Measurements from ENCODE around the gene TUBA4A. TPM values are rescaled to one million over a fixed set of nuclear protein-coding genes. Genes with fewer than 3 reads are reported as not detected.

The TUBA4A gene
- total and polyA plus RNA-seq, 2 experiments from 2014 or later = 44.3 to 77.7 TPM

- no peak for TF ChIP-seq CREB1 (CRISPR knock-in tag; IDR thresholded peaks at IDR 0.05; ENCODE audit: low read depth)
- no peak for TF ChIP-seq EZH2phosphoT487 (IDR thresholded peaks at IDR 0.05; ENCODE audit: unreplicated experiment)
- TF ChIP-seq POLR2AphosphoS5 (IDR thresholded peaks at IDR 0.05; ENCODE audit: low read depth) = no peak
- TF ChIP-seq NANOG (IDR thresholded peaks at IDR 0.05; ENCODE audit: borderline replicate concordance) = no peak
- TF ChIP-seq JUNB (IDR thresholded peaks at IDR 0.05; ENCODE audit: unreplicated experiment) = no peak
- TF ChIP-seq ZNF331 (CRISPR knock-in tag; IDR thresholded peaks at IDR 0.05; ENCODE audit: low read depth) = no peak
- TF ChIP-seq, protein P1, sequence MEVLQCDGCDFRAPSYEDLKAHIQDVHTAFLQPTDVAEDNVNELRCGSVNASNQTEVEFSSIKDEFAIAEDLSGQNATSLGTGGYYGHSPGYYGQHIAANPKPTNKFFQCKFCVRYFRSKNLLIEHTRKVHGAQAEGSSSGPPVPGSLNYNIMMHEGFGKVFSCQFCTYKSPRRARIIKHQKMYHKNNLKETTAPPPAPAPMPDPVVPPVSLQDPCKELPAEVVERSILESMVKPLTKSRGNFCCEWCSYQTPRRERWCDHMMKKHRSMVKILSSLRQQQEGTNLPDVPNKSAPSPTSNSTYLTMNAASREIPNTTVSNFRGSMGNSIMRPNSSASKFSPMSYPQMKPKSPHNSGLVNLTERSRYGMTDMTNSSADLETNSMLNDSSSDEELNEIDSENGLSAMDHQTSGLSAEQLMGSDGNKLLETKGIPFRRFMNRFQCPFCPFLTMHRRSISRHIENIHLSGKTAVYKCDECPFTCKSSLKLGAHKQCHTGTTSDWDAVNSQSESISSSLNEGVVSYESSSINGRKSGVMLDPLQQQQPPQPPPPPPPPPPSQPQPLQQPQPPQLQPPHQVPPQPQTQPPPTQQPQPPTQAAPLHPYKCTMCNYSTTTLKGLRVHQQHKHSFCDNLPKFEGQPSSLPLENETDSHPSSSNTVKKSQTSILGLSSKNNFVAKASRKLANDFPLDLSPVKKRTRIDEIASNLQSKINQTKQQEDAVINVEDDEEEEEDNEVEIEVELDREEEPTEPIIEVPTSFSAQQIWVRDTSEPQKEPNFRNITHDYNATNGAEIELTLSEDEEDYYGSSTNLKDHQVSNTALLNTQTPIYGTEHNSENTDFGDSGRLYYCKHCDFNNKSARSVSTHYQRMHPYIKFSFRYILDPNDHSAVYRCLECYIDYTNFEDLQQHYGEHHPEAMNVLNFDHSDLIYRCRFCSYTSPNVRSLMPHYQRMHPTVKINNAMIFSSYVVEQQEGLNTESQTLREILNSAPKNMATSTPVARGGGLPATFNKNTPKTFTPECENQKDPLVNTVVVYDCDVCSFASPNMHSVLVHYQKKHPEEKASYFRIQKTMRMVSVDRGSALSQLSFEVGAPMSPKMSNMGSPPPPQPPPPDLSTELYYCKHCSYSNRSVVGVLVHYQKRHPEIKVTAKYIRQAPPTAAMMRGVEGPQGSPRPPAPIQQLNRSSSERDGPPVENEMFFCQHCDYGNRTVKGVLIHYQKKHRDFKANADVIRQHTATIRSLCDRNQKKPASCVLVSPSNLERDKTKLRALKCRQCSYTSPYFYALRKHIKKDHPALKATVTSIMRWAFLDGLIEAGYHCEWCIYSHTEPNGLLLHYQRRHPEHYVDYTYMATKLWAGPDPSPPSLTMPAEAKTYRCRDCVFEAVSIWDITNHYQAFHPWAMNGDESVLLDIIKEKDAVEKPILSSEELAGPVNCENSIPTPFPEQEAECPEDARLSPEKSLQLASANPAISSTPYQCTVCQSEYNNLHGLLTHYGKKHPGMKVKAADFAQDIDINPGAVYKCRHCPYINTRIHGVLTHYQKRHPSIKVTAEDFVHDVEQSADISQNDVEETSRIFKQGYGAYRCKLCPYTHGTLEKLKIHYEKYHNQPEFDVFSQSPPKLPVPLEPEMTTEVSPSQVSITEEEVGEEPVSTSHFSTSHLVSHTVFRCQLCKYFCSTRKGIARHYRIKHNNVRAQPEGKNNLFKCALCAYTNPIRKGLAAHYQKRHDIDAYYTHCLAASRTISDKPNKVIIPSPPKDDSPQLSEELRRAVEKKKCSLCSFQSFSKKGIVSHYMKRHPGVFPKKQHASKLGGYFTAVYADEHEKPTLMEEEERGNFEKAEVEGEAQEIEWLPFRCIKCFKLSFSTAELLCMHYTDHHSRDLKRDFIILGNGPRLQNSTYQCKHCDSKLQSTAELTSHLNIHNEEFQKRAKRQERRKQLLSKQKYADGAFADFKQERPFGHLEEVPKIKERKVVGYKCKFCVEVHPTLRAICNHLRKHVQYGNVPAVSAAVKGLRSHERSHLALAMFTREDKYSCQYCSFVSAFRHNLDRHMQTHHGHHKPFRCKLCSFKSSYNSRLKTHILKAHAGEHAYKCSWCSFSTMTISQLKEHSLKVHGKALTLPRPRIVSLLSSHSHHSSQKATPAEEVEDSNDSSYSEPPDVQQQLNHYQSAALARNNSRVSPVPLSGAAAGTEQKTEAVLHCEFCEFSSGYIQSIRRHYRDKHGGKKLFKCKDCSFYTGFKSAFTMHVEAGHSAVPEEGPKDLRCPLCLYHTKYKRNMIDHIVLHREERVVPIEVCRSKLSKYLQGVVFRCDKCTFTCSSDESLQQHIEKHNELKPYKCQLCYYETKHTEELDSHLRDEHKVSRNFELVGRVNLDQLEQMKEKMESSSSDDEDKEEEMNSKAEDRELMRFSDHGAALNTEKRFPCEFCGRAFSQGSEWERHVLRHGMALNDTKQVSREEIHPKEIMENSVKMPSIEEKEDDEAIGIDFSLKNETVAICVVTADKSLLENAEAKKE (CRISPR knock-in tag; IDR thresholded peaks at IDR 0.05) = no peak
- TF ChIP-seq EZH2 (IDR thresholded peaks at IDR 0.05; ENCODE audit: low read depth, unreplicated experiment) = no peak
- TF ChIP-seq, protein P2, sequence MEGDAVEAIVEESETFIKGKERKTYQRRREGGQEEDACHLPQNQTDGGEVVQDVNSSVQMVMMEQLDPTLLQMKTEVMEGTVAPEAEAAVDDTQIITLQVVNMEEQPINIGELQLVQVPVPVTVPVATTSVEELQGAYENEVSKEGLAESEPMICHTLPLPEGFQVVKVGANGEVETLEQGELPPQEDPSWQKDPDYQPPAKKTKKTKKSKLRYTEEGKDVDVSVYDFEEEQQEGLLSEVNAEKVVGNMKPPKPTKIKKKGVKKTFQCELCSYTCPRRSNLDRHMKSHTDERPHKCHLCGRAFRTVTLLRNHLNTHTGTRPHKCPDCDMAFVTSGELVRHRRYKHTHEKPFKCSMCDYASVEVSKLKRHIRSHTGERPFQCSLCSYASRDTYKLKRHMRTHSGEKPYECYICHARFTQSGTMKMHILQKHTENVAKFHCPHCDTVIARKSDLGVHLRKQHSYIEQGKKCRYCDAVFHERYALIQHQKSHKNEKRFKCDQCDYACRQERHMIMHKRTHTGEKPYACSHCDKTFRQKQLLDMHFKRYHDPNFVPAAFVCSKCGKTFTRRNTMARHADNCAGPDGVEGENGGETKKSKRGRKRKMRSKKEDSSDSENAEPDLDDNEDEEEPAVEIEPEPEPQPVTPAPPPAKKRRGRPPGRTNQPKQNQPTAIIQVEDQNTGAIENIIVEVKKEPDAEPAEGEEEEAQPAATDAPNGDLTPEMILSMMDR (conservative IDR thresholded peaks at IDR 0.05; ENCODE audit: low read depth in 2 of 2) = no peak
- TF ChIP-seq STAT1 (IDR thresholded peaks at IDR 0.05; ENCODE audit: unreplicated experiment) = no peak
- TF ChIP-seq, protein P3, sequence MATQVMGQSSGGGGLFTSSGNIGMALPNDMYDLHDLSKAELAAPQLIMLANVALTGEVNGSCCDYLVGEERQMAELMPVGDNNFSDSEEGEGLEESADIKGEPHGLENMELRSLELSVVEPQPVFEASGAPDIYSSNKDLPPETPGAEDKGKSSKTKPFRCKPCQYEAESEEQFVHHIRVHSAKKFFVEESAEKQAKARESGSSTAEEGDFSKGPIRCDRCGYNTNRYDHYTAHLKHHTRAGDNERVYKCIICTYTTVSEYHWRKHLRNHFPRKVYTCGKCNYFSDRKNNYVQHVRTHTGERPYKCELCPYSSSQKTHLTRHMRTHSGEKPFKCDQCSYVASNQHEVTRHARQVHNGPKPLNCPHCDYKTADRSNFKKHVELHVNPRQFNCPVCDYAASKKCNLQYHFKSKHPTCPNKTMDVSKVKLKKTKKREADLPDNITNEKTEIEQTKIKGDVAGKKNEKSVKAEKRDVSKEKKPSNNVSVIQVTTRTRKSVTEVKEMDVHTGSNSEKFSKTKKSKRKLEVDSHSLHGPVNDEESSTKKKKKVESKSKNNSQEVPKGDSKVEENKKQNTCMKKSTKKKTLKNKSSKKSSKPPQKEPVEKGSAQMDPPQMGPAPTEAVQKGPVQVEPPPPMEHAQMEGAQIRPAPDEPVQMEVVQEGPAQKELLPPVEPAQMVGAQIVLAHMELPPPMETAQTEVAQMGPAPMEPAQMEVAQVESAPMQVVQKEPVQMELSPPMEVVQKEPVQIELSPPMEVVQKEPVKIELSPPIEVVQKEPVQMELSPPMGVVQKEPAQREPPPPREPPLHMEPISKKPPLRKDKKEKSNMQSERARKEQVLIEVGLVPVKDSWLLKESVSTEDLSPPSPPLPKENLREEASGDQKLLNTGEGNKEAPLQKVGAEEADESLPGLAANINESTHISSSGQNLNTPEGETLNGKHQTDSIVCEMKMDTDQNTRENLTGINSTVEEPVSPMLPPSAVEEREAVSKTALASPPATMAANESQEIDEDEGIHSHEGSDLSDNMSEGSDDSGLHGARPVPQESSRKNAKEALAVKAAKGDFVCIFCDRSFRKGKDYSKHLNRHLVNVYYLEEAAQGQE (IDR thresholded peaks at IDR 0.05; ENCODE audit: unreplicated experiment) = no peak
- Histone ChIP-seq H3K9me2 (ENCODE audit: insufficient read depth) (no peaks in the 10 kb centered on the region), H3K27me3 (ENCODE audit: insufficient read depth) (no peaks in the 10 kb centered on the region), H4K20me1 (replicated peaks; ENCODE audit: insufficient read depth) (no peaks in the 10 kb centered on the region; the same call in 1 of the 2 replicates), H3K79me2 (replicated peaks; ENCODE audit: insufficient read depth) (no peaks in the 10 kb centered on the region), H3K27ac (ENCODE audit: low read depth) (no peak overlapping the region), H3K4me2 (no peak overlapping the region), H3K4me3 (no peak overlapping the region), H3F3A (replicated peaks; ENCODE audit: low read depth) (peaks cover 15% of the 10 kb centered on the region; the same call in 1 of the 2 replicates), H3K4me1 (ENCODE audit: insufficient read depth) (peaks cover 15% of the 10 kb centered on the region), H2AFZ (no peak overlapping the region), H3K36me3 (ENCODE audit: insufficient read depth) (no peaks in the 10 kb centered on the region; the same call in 1 of the 2 replicates)
- H3K4me3 Mint-ChIP-seq = no peak overlapping the region; the same call in 2 of the 3 replicates
- ATAC-seq (no peak), DNase-seq (ENCODE audit: low spot score) (no peak)
- H3K9me3 Mint-ChIP-seq = no peaks in the 10 kb centered on the region
- peaks cover 13% of the 10 kb centered on the region; the same call in 2 of the 3 replicates for H3K4me1 Mint-ChIP-seq
- H3K27me3 Mint-ChIP-seq (ENCODE audit: insufficient read depth, low read depth, poor library complexity) = peaks cover 11% of the 10 kb centered on the region
- peaks cover 57% of the 10 kb centered on the region for H3K36me3 Mint-ChIP-seq (ENCODE audit: low read depth)
- no peak overlapping the region for H3K27ac Mint-ChIP-seq
Observed at GRCh38 chr2:219210196-219210885, 43.4 kb downstream of the TUBA4A start.
